ENCODE measurements around the gene ATP2C2.

DNA sequence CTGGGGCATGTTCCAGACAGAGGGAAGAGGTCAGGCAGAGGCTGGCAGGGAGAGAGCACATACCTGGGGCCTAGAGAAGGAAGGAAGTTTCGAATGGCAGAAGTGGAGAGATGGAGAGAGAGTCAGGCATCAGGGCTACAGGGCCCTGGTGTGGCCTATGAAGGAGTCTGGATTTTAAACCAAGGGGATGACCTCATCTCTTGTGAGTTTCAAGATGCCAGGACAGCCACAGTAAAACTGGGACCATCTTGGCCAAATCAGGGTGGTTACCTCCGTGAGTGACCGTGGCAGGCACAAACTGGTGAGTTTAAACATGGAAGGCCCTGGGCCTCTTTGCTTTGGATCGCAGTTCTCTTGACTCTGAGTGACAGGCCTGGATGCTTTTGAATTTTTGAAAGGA is 7.6 kb upstream of the ATP2C2 start:
- TF ChIP-seq CTCF (IDR thresholded peaks at IDR 0.05) (no peak), POLR2AphosphoS5 (IDR thresholded peaks at IDR 0.05) (no peak)
